ENCODE results near the gene ATG9B.

The ATG9B gene

GRCh38 chr7:150986099-150986512 is 38.2 kb downstream of the ATG9B start (continued):
- TF ChIP-seq ZNF561 (tag by site-specific recombination; IDR thresholded peaks at IDR 0.05; ENCODE audit: borderline replicate concordance) (no peak), ZBTB8A (tag by site-specific recombination; IDR thresholded peaks at IDR 0.05) (peak; percentile 89), ZNF335 (tag by site-specific recombination; conservative IDR thresholded peaks at IDR 0.05) (no peak), ZNF133 (tag by site-specific recombination; IDR thresholded peaks at IDR 0.05) (no peak), ZNF792 (tag by site-specific recombination; IDR thresholded peaks at IDR 0.05) (no peak), CTCF (tag by site-specific recombination; IDR thresholded peaks at IDR 0.05) (peak; percentile 60), ZNF654 (tag by site-specific recombination; IDR thresholded peaks at IDR 0.05; ENCODE audit: low read depth) (peak; percentile 47), ZNF146 (tag by site-specific recombination; IDR thresholded peaks at IDR 0.05) (no peak), ZBTB26 (tag by site-specific recombination; optimal IDR thresholded peaks at IDR 0.05) (no peak), ZBTB21 (tag by site-specific recombination; IDR thresholded peaks at IDR 0.05) (no peak), ZNF560 (tag by site-specific recombination; IDR thresholded peaks at IDR 0.05; ENCODE audit: borderline replicate concordance) (no peak), ATF2 (tag by site-specific recombination; IDR thresholded peaks at IDR 0.05; ENCODE audit: low read depth) (no peak)

GRCh38 chr7:150983893-150984368 is 40.4 kb downstream of the ATG9B start:
- TF ChIP-seq ZSCAN4 (tag by site-specific recombination; IDR thresholded peaks at IDR 0.05) = peak; percentile 56; the same call in 1 of the 2 replicates
- no peak for TF ChIP-seq ZNF112 (tag by site-specific recombination; IDR thresholded peaks at IDR 0.05)
- no peak for TF ChIP-seq ZNF138 (tag by site-specific recombination; IDR thresholded peaks at IDR 0.05; ENCODE audit: borderline replicate concordance)
- no peak for TF ChIP-seq ZNF561 (tag by site-specific recombination; IDR thresholded peaks at IDR 0.05; ENCODE audit: borderline replicate concordance)
- TF ChIP-seq TSHZ1 (tag by site-specific recombination; IDR thresholded peaks at IDR 0.05; ENCODE audit: borderline replicate concordance) = no peak
- no peak for TF ChIP-seq FEZF1 (tag by site-specific recombination; IDR thresholded peaks at IDR 0.05)
- TF ChIP-seq REST (tag by site-specific recombination; IDR thresholded peaks at IDR 0.05) = peak; percentile 98
- no peak for TF ChIP-seq ZNF843 (tag by site-specific recombination; IDR thresholded peaks at IDR 0.05)
- H3K4me1 ChIP-seq (ENCODE audit: control insufficient read depth, insufficient read depth, low read length) = no peaks in the 10 kb centered on the region
- H3K9me3 ChIP-seq (ENCODE audit: control insufficient read depth, insufficient read depth, low read depth, low read length) = no peaks in the 10 kb centered on the region

More at GRCh38 chr7:150983893-150984368, 40.4 kb downstream of the ATG9B start:
- CTCF ChIA-PET = interaction anchor here (0.6 to 6.2 kb wide), 12 partner anchors 9 to 618 kb away, joined by 3 to 124 read pairs (median 6); no protein-coding TSS in a partner anchor
- no peak overlapping the region for H3K27ac ChIP-seq (ENCODE audit: extremely low read depth, low read depth, low read length)
- POLR2A ChIA-PET = no interaction called here
- no peak overlapping the region for H3K4me3 ChIP-seq (ENCODE audit: low read depth, low read length)
- no peaks in the 10 kb centered on the region for H3K36me3 ChIP-seq (ENCODE audit: control insufficient read depth in 2 of 2, insufficient read depth in 1 of 2, low read length in 2 of 2)

Data from HEK293 (cell line).